Stomach (tissue), 9 donors: ENCODE data around the gene DLG5. TPM values are rescaled to one million over a fixed set of nuclear protein-coding genes. Genes with fewer than 3 reads are reported as not detected.

Experiments
- DNase-seq, 2 donors: peaks; one replicate each; pipeline versions ENCODE4 v3.0.0 to v3.0.0-alpha.2; 2013 to 2019
- H3K27ac ChIP-seq, 5 donors: fragments of 200-600 bp in 4 of 5; sonication (generic) in 4 of 5; one replicate each; pipeline ENCODE4 v1.5.1; 2013 to 2019; ENCODE audit warnings: mild to moderate bottlenecking in 1 of 5, moderate library complexity in 1 of 5
- H3K27me3 ChIP-seq, 3 donors: fragments of 200-600 bp; sonication (generic); one replicate each; pipeline ENCODE4 v1.5.1; 2017 to 2019; ENCODE audit warnings: mixed run types in 1 of 3
- H3K36me3 ChIP-seq, 4 donors: fragments of 200-600 bp; sonication (generic); 1 replicate in 3 of 4; 2 replicates in 1 of 4; pipeline ENCODE4 v1.5.1; 2016 to 2019
- H3K4me1 ChIP-seq, 4 donors: fragments of 200-600 bp; sonication (generic); one replicate each; pipeline ENCODE4 v1.5.1; 2016 to 2019
- H3K4me3 ChIP-seq, 4 donors: fragments of 200-600 bp; sonication (generic) in 3 of 4; one replicate each; pipeline ENCODE4 v1.5.1; 2016 to 2019; ENCODE audit warnings: mild to moderate bottlenecking in 1 of 4
- H3K9me3 ChIP-seq, 4 donors: fragments of 200-600 bp; sonication (generic); one replicate each; pipeline ENCODE4 v1.5.1; 2016 to 2019
- CTCF ChIP-seq, 7 experiments: fragments of 450-650 bp in 4 of 7; fragments of 200-600 bp in 3 of 7; sonication (generic) in 3 of 7; IDR thresholded peaks; one replicate each; pipeline ENCODE4 v1.5.1; 2016 to 2019; ENCODE audit warnings: antibody characterized with exemption in 7 of 7, control low read depth in 2 of 7, mild to moderate bottlenecking in 1 of 7
- EP300 ChIP-seq: sonication (generic); formaldehyde crosslinking; IDR thresholded peaks from one replicate; pipeline ENCODE4 v1.6.1; 2017; ENCODE audit warnings: antibody characterized with exemption
- POLR2A ChIP-seq, 4 donors: fragments of 450-650 bp; IDR thresholded peaks; one replicate each; pipeline ENCODE4 v1.6.1; 2016; ENCODE audit warnings: antibody characterized with exemption in 4 of 4, control low read depth in 2 of 4, mild to moderate bottlenecking in 1 of 4, moderate library complexity in 1 of 4
- POLR2AphosphoS5 ChIP-seq, 3 donors: sonication (generic); formaldehyde crosslinking; IDR thresholded peaks; one replicate each; pipeline ENCODE4 v1.6.1; 2016; ENCODE audit warnings: antibody characterized with exemption in 3 of 3
- WGBS, 5 donors: extraction: QIAGEN DNeasy Blood & Tissue Kit in 3 of 5; methylation state at CpG; one replicate each; pipeline versions ENCODE4 v1.1.5 to v1.1.7; 2013 to 2018; 5-methylcytosine and 5-hydroxymethylcytosine counted together
- intact Hi-C: fragments of 100-400 bp; cut with DNase I; formaldehyde crosslinking; loops from one replicate; pipeline ENCODE4 v1.15.1; 2023; ENCODE audit warnings: low total_unique reads
- polyA plus RNA-seq, 3 donors: library from polyadenylated mRNA; stranded (reverse); fragments of 200-250 nt; gene quantifications; one replicate each; pipeline ENCODE4 v1.2.3, GENCODE V29; 2013
- total RNA-seq, 5 donors: library from RNA; depleted of rRNA; stranded (reverse); fragments of >200 nt; gene quantifications; one replicate each; pipeline versions ENCODE4 v1.1.0 to v1.2.3, GENCODE V29; 2014 to 2016
- donor health status: healthy with polysubstance abuse.
- donor health status: Bipolar disorder and iron deficiency.
- donor health status: healthy.

DLG5 gene
- total and polyA plus RNA-seq, 8 donors: 9.2 to 134 (median 32.7) TPM

DNA sequence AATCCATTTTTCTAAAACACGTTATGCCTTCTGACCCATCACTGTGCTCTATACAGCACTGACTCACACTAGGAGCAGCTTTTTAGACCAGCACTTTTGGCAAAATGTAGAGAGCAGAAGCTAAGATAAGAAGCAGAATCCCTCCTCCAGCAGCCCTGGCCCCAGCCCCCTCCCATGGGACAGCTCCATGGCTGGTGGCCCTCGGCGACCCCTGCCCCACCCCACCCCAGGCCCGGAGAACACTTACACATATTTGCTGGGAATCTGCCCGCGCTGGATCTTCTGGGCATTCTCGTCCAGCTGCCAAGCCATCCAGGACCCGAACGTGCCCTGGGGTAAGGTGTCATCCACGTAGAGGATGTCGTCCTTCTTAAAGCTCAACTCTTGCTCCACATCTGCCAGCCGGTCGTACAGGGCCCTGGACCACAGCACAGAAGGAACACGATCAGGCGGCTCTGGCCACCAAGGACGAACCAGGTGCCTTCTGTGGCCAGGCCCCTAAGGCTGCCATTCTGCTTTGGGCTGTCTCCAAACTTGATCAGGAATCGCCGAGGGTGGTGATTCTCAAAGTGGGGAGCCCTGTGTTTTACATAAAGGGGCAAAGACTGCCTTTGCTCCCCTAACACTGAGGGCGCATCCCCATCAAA, 119.9 kb downstream of the DLG5 start:
- Histone ChIP-seq H3K9me3 (no peaks in the 10 kb centered on the region), H3K36me3 (peaks cover 68 to 100% (median 99%) of the 10 kb centered on the region in 4 donors), H3K4me3 (no peak overlapping the region), H3K4me1 (no peaks in the 10 kb centered on the region), H3K27ac (no peak overlapping the region), H3K27me3 (no peaks in the 10 kb centered on the region)
- DNase-seq: no peak
- 92 to 95% (median 94%) methylated on average over 8 to 19 of the region's 19 CpGs for WGBS, 5 donors
- TF ChIP-seq POLR2AphosphoS5 (IDR thresholded peaks at IDR 0.05) (no peak), EP300 (no peak), CTCF (IDR thresholded peaks at IDR 0.05) (no peak), POLR2A (IDR thresholded peaks at IDR 0.05) (no peak)
- intact Hi-C loops: no loop called here

- TF ChIP-seq CTCF (IDR thresholded peaks at IDR 0.05) (no peak), POLR2A (IDR thresholded peaks at IDR 0.05) (no peak), EP300 (no peak), POLR2AphosphoS5 (IDR thresholded peaks at IDR 0.05) (no peak)
- no peaks in the 10 kb centered on the region for H3K4me1 ChIP-seq
- H3K9me3 ChIP-seq: no peaks in the 10 kb centered on the region
- H3K27ac ChIP-seq: no peak overlapping the region
- peaks cover 59 to 100% (median 99%) of the 10 kb centered on the region in 4 donors for H3K36me3 ChIP-seq
- DNase-seq: no peak
- no peaks in the 10 kb centered on the region for H3K27me3 ChIP-seq
- 93 to 96% (median 95%) methylated on average over 14 of the region's 14 CpGs for WGBS, 5 donors
- intact Hi-C loops: no loop called here
- H3K4me3 ChIP-seq: no peak overlapping the region
Observed at GRCh38 chr10:77805676-77806075, 120.9 kb downstream of the DLG5 start.

DNA sequence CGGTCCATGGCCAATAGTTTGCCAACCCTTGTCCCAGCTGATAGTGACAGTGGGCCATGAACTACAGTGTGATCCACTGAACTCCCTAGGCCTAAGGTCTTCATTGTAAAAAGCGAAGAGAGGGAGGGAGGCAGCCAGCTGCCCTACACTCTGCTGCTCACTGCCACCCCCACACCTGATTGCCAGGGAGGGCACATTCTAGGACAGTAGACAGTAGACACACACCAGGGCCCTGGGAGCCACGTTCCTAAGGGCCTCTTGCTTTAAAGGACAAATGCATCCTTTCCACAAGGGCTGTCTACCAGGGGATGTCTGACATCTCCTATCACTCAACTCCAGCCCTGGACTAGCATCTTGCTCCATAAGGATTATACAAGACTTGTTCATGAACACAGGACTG, 122.2 kb downstream of the DLG5 start:
- Histone ChIP-seq H3K27me3 (no peaks in the 10 kb centered on the region), H3K27ac (no peak overlapping the region), H3K9me3 (no peaks in the 10 kb centered on the region), H3K36me3 (peaks cover 51 to 100% (median 99%) of the 10 kb centered on the region in 4 donors), H3K4me3 (no peak overlapping the region), H3K4me1 (no peaks in the 10 kb centered on the region)
- 81 to 87% (median 85%) methylated on average over 3 of the region's 3 CpGs for WGBS, 5 donors
- DNase-seq: no peak
- TF ChIP-seq CTCF (IDR thresholded peaks at IDR 0.05) (no peak), POLR2AphosphoS5 (IDR thresholded peaks at IDR 0.05) (no peak), POLR2A (IDR thresholded peaks at IDR 0.05) (no peak), EP300 (no peak)
- intact Hi-C loops: no loop called here

DNA sequence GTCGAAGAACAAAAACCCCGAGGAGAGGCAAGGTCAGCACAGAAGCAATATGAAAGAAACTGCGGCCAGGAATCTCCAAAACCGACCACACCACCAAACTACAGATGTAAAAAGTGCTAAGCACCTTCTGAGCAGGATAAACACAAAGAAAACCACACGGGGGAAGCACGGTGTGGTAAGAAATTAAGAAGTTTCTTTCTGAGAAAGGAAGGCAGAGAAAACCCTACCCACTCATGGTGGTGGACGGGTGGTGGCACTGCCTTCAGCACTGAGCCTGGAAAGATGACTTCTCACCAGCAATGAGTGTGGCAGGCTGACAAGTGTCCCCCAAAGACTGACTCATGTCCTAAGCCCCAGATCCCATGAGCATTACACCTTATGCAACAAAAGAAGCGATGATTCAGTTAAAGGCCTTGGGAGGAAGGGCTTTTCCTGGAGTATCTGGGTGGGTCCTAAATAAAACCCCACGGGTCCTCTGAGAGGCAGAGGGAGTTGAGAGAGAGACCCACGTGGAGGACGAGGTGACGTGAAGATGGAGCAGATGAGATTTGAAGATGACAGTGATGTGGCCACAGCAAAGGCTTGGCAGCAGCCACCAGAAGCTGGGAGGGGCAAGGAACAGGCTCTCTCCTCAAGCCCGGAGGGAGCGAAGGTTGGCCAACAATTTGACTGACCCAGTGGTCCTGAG, 124.9 kb downstream of the DLG5 start:
- Histone ChIP-seq H3K36me3 (peaks cover 27 to 100% (median 99%) of the 10 kb centered on the region in 4 donors), H3K27me3 (no peaks in the 10 kb centered on the region), H3K4me1 (no peaks in the 10 kb centered on the region), H3K4me3 (no peak overlapping the region), H3K27ac (no peak overlapping the region), H3K9me3 (no peaks in the 10 kb centered on the region)
- WGBS, 5 donors: 83 to 86% (median 83%) methylated on average over 14 of the region's 14 CpGs
- TF ChIP-seq EP300 (no peak), POLR2A (IDR thresholded peaks at IDR 0.05) (no peak), POLR2AphosphoS5 (IDR thresholded peaks at IDR 0.05) (no peak), CTCF (IDR thresholded peaks at IDR 0.05) (no peak)
- peak in 1 of 2 donors; percentile 16 for DNase-seq
- intact Hi-C loops: no loop called here
